ENCODE measurements around the gene SMG1.

SMG1 gene

GRCh38 chr16:18855196-18855595 lies 71.0 kb downstream of the SMG1 start:
- H3K9me3 ChIP-seq (replicated peaks; ENCODE audit: insufficient read depth, low read length), result no peaks in the 10 kb centered on the region
- no peaks in the 10 kb centered on the region for H3K9me2 ChIP-seq (replicated peaks; ENCODE audit: insufficient read depth, low read length)
- no peaks in the 10 kb centered on the region for H3K79me2 ChIP-seq (ENCODE audit: low read length)
- DNase-seq, result no peak
- no peak overlapping the region for H3K27ac ChIP-seq (ENCODE audit: low read length)
- no peak overlapping the region for H2AFZ ChIP-seq (ENCODE audit: low read length)
- H3K4me2 ChIP-seq (ENCODE audit: low read depth, low read length), result no peak overlapping the region
- H3K9ac ChIP-seq (ENCODE audit: low read length), result no peak overlapping the region
- H3F3A ChIP-seq (ENCODE audit: insufficient read depth, low read length), result no peaks in the 10 kb centered on the region
- no peaks in the 10 kb centered on the region for H3K27me3 ChIP-seq (replicated peaks; ENCODE audit: insufficient read depth, low read length)
- TF ChIP-seq EZH2phosphoT487 (IDR thresholded peaks at IDR 0.05; ENCODE audit: low read length), result no peak
- TF ChIP-seq EZH2 (optimal IDR thresholded peaks at IDR 0.05; ENCODE audit: low read depth, low read length), result no peak
- TF ChIP-seq, protein P1, sequence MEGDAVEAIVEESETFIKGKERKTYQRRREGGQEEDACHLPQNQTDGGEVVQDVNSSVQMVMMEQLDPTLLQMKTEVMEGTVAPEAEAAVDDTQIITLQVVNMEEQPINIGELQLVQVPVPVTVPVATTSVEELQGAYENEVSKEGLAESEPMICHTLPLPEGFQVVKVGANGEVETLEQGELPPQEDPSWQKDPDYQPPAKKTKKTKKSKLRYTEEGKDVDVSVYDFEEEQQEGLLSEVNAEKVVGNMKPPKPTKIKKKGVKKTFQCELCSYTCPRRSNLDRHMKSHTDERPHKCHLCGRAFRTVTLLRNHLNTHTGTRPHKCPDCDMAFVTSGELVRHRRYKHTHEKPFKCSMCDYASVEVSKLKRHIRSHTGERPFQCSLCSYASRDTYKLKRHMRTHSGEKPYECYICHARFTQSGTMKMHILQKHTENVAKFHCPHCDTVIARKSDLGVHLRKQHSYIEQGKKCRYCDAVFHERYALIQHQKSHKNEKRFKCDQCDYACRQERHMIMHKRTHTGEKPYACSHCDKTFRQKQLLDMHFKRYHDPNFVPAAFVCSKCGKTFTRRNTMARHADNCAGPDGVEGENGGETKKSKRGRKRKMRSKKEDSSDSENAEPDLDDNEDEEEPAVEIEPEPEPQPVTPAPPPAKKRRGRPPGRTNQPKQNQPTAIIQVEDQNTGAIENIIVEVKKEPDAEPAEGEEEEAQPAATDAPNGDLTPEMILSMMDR (IDR thresholded peaks at IDR 0.05; ENCODE audit: low read length), result no peak
- H3K4me1 ChIP-seq (ENCODE audit: low read length), result no peaks in the 10 kb centered on the region
- no peaks in the 10 kb centered on the region for H4K20me1 ChIP-seq (ENCODE audit: insufficient read depth, low read length)
- peaks cover 9% of the 10 kb centered on the region; the same call in 1 of the 2 replicates for H3K36me3 ChIP-seq (replicated peaks; ENCODE audit: insufficient read depth, low read length)
- H3K4me3 ChIP-seq (ENCODE audit: low read length), result no peak overlapping the region

DNA sequence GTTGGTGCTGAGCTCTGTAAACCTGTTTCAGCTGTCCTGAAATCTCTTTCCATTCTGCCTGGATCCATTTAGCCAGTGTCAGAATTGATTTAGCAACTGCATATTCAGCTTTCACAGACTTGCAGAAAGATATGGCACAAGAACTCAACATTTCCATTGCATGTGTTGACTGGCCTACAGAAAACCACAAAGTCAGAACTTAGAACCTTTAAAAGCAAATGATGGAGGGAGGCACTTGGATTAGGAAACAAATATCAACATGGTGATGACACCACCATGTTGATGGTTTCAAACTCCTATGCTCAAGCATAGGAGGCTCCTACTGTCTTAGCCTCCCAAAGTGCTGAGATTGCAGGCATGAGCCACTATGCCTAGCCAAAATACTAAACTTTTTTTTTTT lies 72.5 kb downstream of the SMG1 start:
- H3K79me2 ChIP-seq (ENCODE audit: low read length), result no peaks in the 10 kb centered on the region
- H3K36me3 ChIP-seq (replicated peaks; ENCODE audit: insufficient read depth, low read length), result peaks cover 21% of the 10 kb centered on the region; the same call in 1 of the 2 replicates
- no peaks in the 10 kb centered on the region for H4K20me1 ChIP-seq (ENCODE audit: insufficient read depth, low read length)
- H3F3A ChIP-seq (ENCODE audit: insufficient read depth, low read length), result no peaks in the 10 kb centered on the region
- no peak overlapping the region for H3K27ac ChIP-seq (ENCODE audit: low read length)
- DNase-seq, result no peak
- H3K9me3 ChIP-seq (replicated peaks; ENCODE audit: insufficient read depth, low read length), result no peaks in the 10 kb centered on the region
- no peaks in the 10 kb centered on the region for H3K4me1 ChIP-seq (ENCODE audit: low read length)
- H3K9ac ChIP-seq (ENCODE audit: low read length), result no peak overlapping the region
- H2AFZ ChIP-seq (ENCODE audit: low read length), result no peak overlapping the region
- H3K4me3 ChIP-seq (ENCODE audit: low read length), result no peak overlapping the region
- no peaks in the 10 kb centered on the region for H3K9me2 ChIP-seq (replicated peaks; ENCODE audit: insufficient read depth, low read length)
- no peaks in the 10 kb centered on the region for H3K27me3 ChIP-seq (replicated peaks; ENCODE audit: insufficient read depth, low read length)
- no peak for TF ChIP-seq EZH2phosphoT487 (IDR thresholded peaks at IDR 0.05; ENCODE audit: low read length)
- TF ChIP-seq EZH2 (optimal IDR thresholded peaks at IDR 0.05; ENCODE audit: low read depth, low read length), result no peak
- TF ChIP-seq, protein P1 (IDR thresholded peaks at IDR 0.05; ENCODE audit: low read length), result no peak
- H3K4me2 ChIP-seq (ENCODE audit: low read depth, low read length), result no peak overlapping the region

- no peaks in the 10 kb centered on the region for H3K9me2 ChIP-seq (replicated peaks; ENCODE audit: insufficient read depth, low read length)
- 0 out of 2 replicates have a peak, but pooled peaks cover 2% of the 10 kb centered on the region for H3K79me2 ChIP-seq (ENCODE audit: low read length)
- no peak overlapping the region for H2AFZ ChIP-seq (ENCODE audit: low read length)
- H3K27me3 ChIP-seq (replicated peaks; ENCODE audit: insufficient read depth, low read length), result no peaks in the 10 kb centered on the region
- no peak overlapping the region for H3K27ac ChIP-seq (ENCODE audit: low read length)
- DNase-seq, result no peak
- H3K4me3 ChIP-seq (ENCODE audit: low read length), result no peak overlapping the region
- no peaks in the 10 kb centered on the region for H3F3A ChIP-seq (ENCODE audit: insufficient read depth, low read length)
- H3K9me3 ChIP-seq (replicated peaks; ENCODE audit: insufficient read depth, low read length), result no peaks in the 10 kb centered on the region
- H3K9ac ChIP-seq (ENCODE audit: low read length), result no peak overlapping the region
- TF ChIP-seq, protein P1 (IDR thresholded peaks at IDR 0.05; ENCODE audit: low read length), result no peak
- TF ChIP-seq EZH2phosphoT487 (IDR thresholded peaks at IDR 0.05; ENCODE audit: low read length) (no peak), EZH2 (optimal IDR thresholded peaks at IDR 0.05; ENCODE audit: low read depth, low read length) (no peak)
- no peaks in the 10 kb centered on the region for H4K20me1 ChIP-seq (ENCODE audit: insufficient read depth, low read length)
- no peaks in the 10 kb centered on the region for H3K4me1 ChIP-seq (ENCODE audit: low read length)
- H3K4me2 ChIP-seq (ENCODE audit: low read depth, low read length), result no peak overlapping the region
- H3K36me3 ChIP-seq (replicated peaks; ENCODE audit: insufficient read depth, low read length), result peaks cover 25% of the 10 kb centered on the region; the same call in 1 of the 2 replicates
Measured at GRCh38 chr16:18852647-18853046, 73.6 kb downstream of the SMG1 start.

All from MM.1S (cell line).